ENCODE results near the gene GAP43.

GAP43 gene

GRCh38 chr3:115611630-115612029 is 11.7 kb upstream of the GAP43 start:
- Mint-ChIP-seq H3K4me1 (no peaks in the 10 kb centered on the region), H3K36me3 (ENCODE audit: insufficient read depth) (no peaks in the 10 kb centered on the region), H3K9me3 (no peaks in the 10 kb centered on the region), H3K4me3 (no peak overlapping the region), H3K27ac (ENCODE audit: low read depth) (no peak overlapping the region), H3K27me3 (peaks cover 30% of the 10 kb centered on the region)
- no peak for DNase-seq (ENCODE audit: low spot score in 2 of 2)
- no peak for ATAC-seq (replicated peaks; ENCODE audit: extremely low read depth, poor library complexity, severe bottlenecking)

GRCh38 chr3:115615001-115615814 is 8.1 kb upstream of the GAP43 start:
- ATAC-seq (replicated peaks; ENCODE audit: extremely low read depth, poor library complexity, severe bottlenecking) (no peak), DNase-seq (ENCODE audit: low spot score in 2 of 2) (no peak)
- no peaks in the 10 kb centered on the region for H3K36me3 Mint-ChIP-seq (ENCODE audit: insufficient read depth)
- no peak overlapping the region for H3K4me3 Mint-ChIP-seq
- H3K27ac Mint-ChIP-seq (ENCODE audit: low read depth) = no peak overlapping the region
- H3K9me3 Mint-ChIP-seq = no peaks in the 10 kb centered on the region
- peaks cover 19% of the 10 kb centered on the region for H3K27me3 Mint-ChIP-seq
- no peaks in the 10 kb centered on the region for H3K4me1 Mint-ChIP-seq

- Mint-ChIP-seq H3K36me3 (ENCODE audit: insufficient read depth) (no peaks in the 10 kb centered on the region), H3K27me3 (peaks cover 6% of the 10 kb centered on the region), H3K9me3 (no peaks in the 10 kb centered on the region), H3K4me1 (no peaks in the 10 kb centered on the region), H3K27ac (ENCODE audit: low read depth) (no peak overlapping the region), H3K4me3 (no peak overlapping the region)
- no peak for ATAC-seq (replicated peaks; ENCODE audit: extremely low read depth, poor library complexity, severe bottlenecking)
- no peak for DNase-seq (ENCODE audit: low spot score in 2 of 2)
Measured at GRCh38 chr3:115616461-115616860, 6.8 kb upstream of the GAP43 start.

GRCh38 chr3:115617591-115617990 is 5.7 kb upstream of the GAP43 start:
- Mint-ChIP-seq H3K4me1 (no peaks in the 10 kb centered on the region), H3K4me3 (no peak overlapping the region), H3K9me3 (no peaks in the 10 kb centered on the region), H3K27ac (ENCODE audit: low read depth) (no peak overlapping the region), H3K27me3 (peaks cover 2% of the 10 kb centered on the region), H3K36me3 (ENCODE audit: insufficient read depth) (no peaks in the 10 kb centered on the region)
- no peak for DNase-seq (ENCODE audit: low spot score in 2 of 2)
- no peak for ATAC-seq (replicated peaks; ENCODE audit: extremely low read depth, poor library complexity, severe bottlenecking)

- Mint-ChIP-seq H3K27me3 (peaks cover 40% of the 10 kb centered on the region), H3K9me3 (no peaks in the 10 kb centered on the region), H3K36me3 (ENCODE audit: insufficient read depth) (peaks cover 2% of the 10 kb centered on the region), H3K4me3 (no peak overlapping the region), H3K4me1 (peaks cover 17% of the 10 kb centered on the region), H3K27ac (ENCODE audit: low read depth) (no peak overlapping the region)
- no peak for ATAC-seq (replicated peaks; ENCODE audit: extremely low read depth, poor library complexity, severe bottlenecking)
- no peak for DNase-seq (ENCODE audit: low spot score in 2 of 2)
Measured at GRCh38 chr3:115624029-115624741, 875 bp downstream of the GAP43 start.

GRCh38 chr3:115624901-115625300 is 1.6 kb downstream of the GAP43 start:
- DNase-seq (ENCODE audit: low spot score in 2 of 2) = no peak
- Mint-ChIP-seq H3K27ac (ENCODE audit: low read depth) (no peak overlapping the region), H3K4me3 (no peak overlapping the region), H3K27me3 (peaks cover 40% of the 10 kb centered on the region), H3K36me3 (ENCODE audit: insufficient read depth) (peaks cover 2% of the 10 kb centered on the region), H3K9me3 (no peaks in the 10 kb centered on the region), H3K4me1 (peaks cover 17% of the 10 kb centered on the region)
- ATAC-seq (replicated peaks; ENCODE audit: extremely low read depth, poor library complexity, severe bottlenecking) = no peak

GRCh38 chr3:115626006-115626409 is 2.7 kb downstream of the GAP43 start:
- no peak overlapping the region for H3K4me3 Mint-ChIP-seq
- no peaks in the 10 kb centered on the region for H3K9me3 Mint-ChIP-seq
- peaks cover 40% of the 10 kb centered on the region for H3K27me3 Mint-ChIP-seq
- peaks cover 2% of the 10 kb centered on the region for H3K36me3 Mint-ChIP-seq (ENCODE audit: insufficient read depth)
- no peak for DNase-seq (ENCODE audit: low spot score in 2 of 2)
- no peak for ATAC-seq (replicated peaks; ENCODE audit: extremely low read depth, poor library complexity, severe bottlenecking)
- H3K27ac Mint-ChIP-seq (ENCODE audit: low read depth) = no peak overlapping the region
- H3K4me1 Mint-ChIP-seq = peaks cover 17% of the 10 kb centered on the region

- DNase-seq (ENCODE audit: low spot score in 2 of 2) = no peak
- H3K36me3 Mint-ChIP-seq (ENCODE audit: insufficient read depth) = peaks cover 2% of the 10 kb centered on the region
- H3K27ac Mint-ChIP-seq (ENCODE audit: low read depth) = no peak overlapping the region
- H3K4me1 Mint-ChIP-seq = peaks cover 17% of the 10 kb centered on the region
- ATAC-seq (replicated peaks; ENCODE audit: extremely low read depth, poor library complexity, severe bottlenecking) = no peak
- no peak overlapping the region for H3K4me3 Mint-ChIP-seq
- no peaks in the 10 kb centered on the region for H3K9me3 Mint-ChIP-seq
- peaks cover 40% of the 10 kb centered on the region for H3K27me3 Mint-ChIP-seq
Measured at GRCh38 chr3:115626721-115627120, 3.4 kb downstream of the GAP43 start.

GRCh38 chr3:115627180-115628074 is 4.1 kb downstream of the GAP43 start:
- Mint-ChIP-seq H3K36me3 (ENCODE audit: insufficient read depth) (peaks cover 2% of the 10 kb centered on the region), H3K4me3 (no peak overlapping the region), H3K9me3 (no peaks in the 10 kb centered on the region), H3K4me1 (peaks cover 17% of the 10 kb centered on the region), H3K27me3 (peaks cover 40% of the 10 kb centered on the region), H3K27ac (ENCODE audit: low read depth) (no peak overlapping the region)
- ATAC-seq (replicated peaks; ENCODE audit: extremely low read depth, poor library complexity, severe bottlenecking) = no peak
- DNase-seq (ENCODE audit: low spot score in 2 of 2) = no peak

- DNase-seq (ENCODE audit: low spot score in 2 of 2) (no peak), ATAC-seq (replicated peaks; ENCODE audit: extremely low read depth, poor library complexity, severe bottlenecking) (no peak)
- no peak overlapping the region for H3K4me3 Mint-ChIP-seq
- no peak overlapping the region for H3K27ac Mint-ChIP-seq (ENCODE audit: low read depth)
- H3K9me3 Mint-ChIP-seq = no peaks in the 10 kb centered on the region
- H3K27me3 Mint-ChIP-seq = peaks cover 40% of the 10 kb centered on the region
- peaks cover 15% of the 10 kb centered on the region for H3K4me1 Mint-ChIP-seq
- peaks cover 2% of the 10 kb centered on the region for H3K36me3 Mint-ChIP-seq (ENCODE audit: insufficient read depth)
Measured at GRCh38 chr3:115628075-115628412, 4.7 kb downstream of the GAP43 start.

- Mint-ChIP-seq H3K4me3 (no peak overlapping the region), H3K4me1 (no peaks in the 10 kb centered on the region), H3K27ac (ENCODE audit: low read depth) (no peak overlapping the region), H3K9me3 (no peaks in the 10 kb centered on the region), H3K27me3 (peaks cover 19% of the 10 kb centered on the region), H3K36me3 (ENCODE audit: insufficient read depth) (no peaks in the 10 kb centered on the region)
- ATAC-seq (replicated peaks; ENCODE audit: extremely low read depth, poor library complexity, severe bottlenecking) = no peak
- no peak for DNase-seq (ENCODE audit: low spot score in 2 of 2)
Measured at GRCh38 chr3:115630850-115631249, 7.5 kb downstream of the GAP43 start.

- no peak overlapping the region for H3K4me3 Mint-ChIP-seq
- DNase-seq (ENCODE audit: low spot score in 2 of 2) = no peak
- H3K4me1 Mint-ChIP-seq = no peaks in the 10 kb centered on the region
- no peaks in the 10 kb centered on the region for H3K9me3 Mint-ChIP-seq
- peaks cover 10% of the 10 kb centered on the region for H3K27me3 Mint-ChIP-seq
- no peak for ATAC-seq (replicated peaks; ENCODE audit: extremely low read depth, poor library complexity, severe bottlenecking)
- H3K36me3 Mint-ChIP-seq (ENCODE audit: insufficient read depth) = no peaks in the 10 kb centered on the region
- no peak overlapping the region for H3K27ac Mint-ChIP-seq (ENCODE audit: low read depth)
Measured at GRCh38 chr3:115632026-115632425, 8.7 kb downstream of the GAP43 start.
